Measurements from ENCODE around the gene CEACAM3.

Gene CEACAM3

GRCh38 chr19:41813911-41814310, 17.5 kb downstream of the CEACAM3 start:
- TF ChIP-seq CTCF (IDR thresholded peaks at IDR 0.05; ENCODE audit: low read depth, low read length), result no peak
- no peak for DNase-seq (ENCODE audit: low read depth in 2 of 2)
- H3K4me3 ChIP-seq (replicated peaks in 1 of 2; ENCODE audit: low read depth in 2 of 2, low read length in 2 of 2), result no peak overlapping the region

- no peak overlapping the region for H3K4me3 ChIP-seq (replicated peaks in 1 of 2; ENCODE audit: low read depth in 2 of 2, low read length in 2 of 2)
- no peak for DNase-seq (ENCODE audit: low read depth in 2 of 2)
- no peak for TF ChIP-seq CTCF (IDR thresholded peaks at IDR 0.05; ENCODE audit: low read depth, low read length)
Observed at GRCh38 chr19:41815301-41815700, 18.9 kb downstream of the CEACAM3 start.

GRCh38 chr19:41816761-41817160, 20.4 kb downstream of the CEACAM3 start:
- DNase-seq (ENCODE audit: low read depth in 2 of 2), result no peak
- H3K4me3 ChIP-seq (replicated peaks in 1 of 2; ENCODE audit: low read depth in 2 of 2, low read length in 2 of 2), result no peak overlapping the region
- TF ChIP-seq CTCF (IDR thresholded peaks at IDR 0.05; ENCODE audit: low read depth, low read length), result no peak

GRCh38 chr19:41821003-41821735, 24.8 kb downstream of the CEACAM3 start:
- TF ChIP-seq CTCF (IDR thresholded peaks at IDR 0.05; ENCODE audit: low read depth, low read length), result peak; percentile 51
- peak; percentile 26 to 56 for DNase-seq (ENCODE audit: low read depth in 2 of 2)
- no peak overlapping the region for H3K4me3 ChIP-seq (replicated peaks in 1 of 2; ENCODE audit: low read depth in 2 of 2, low read length in 2 of 2)

- no peak for TF ChIP-seq CTCF (IDR thresholded peaks at IDR 0.05; ENCODE audit: low read depth, low read length)
Observed at GRCh38 chr19:41837981-41838708, 41.8 kb downstream of the CEACAM3 start.

GRCh38 chr19:41839211-41839610, 42.8 kb downstream of the CEACAM3 start:
- no peak overlapping the region for H3K4me3 ChIP-seq (replicated peaks in 1 of 2; ENCODE audit: low read depth in 2 of 2, low read length in 2 of 2)
- no peak for TF ChIP-seq CTCF (IDR thresholded peaks at IDR 0.05; ENCODE audit: low read depth, low read length)
- DNase-seq (ENCODE audit: low read depth in 2 of 2), result no peak

More at GRCh38 chr19:41837981-41838708, 41.8 kb downstream of the CEACAM3 start:
- DNase-seq (ENCODE audit: low read depth in 2 of 2), result no peak
- no peak overlapping the region for H3K4me3 ChIP-seq (replicated peaks in 1 of 2; ENCODE audit: low read depth in 2 of 2, low read length in 2 of 2)

All from cardiac fibroblast (primary cell).